ENCODE results near the gene MRPL55. TPM values are rescaled to one million over a fixed set of nuclear protein-coding genes. Genes with fewer than 3 reads are reported as not detected.

Gene MRPL55
- total RNA-seq, 4 donors from 2014 or later = 23.5 to 125 (median 87.5) TPM

DNA sequence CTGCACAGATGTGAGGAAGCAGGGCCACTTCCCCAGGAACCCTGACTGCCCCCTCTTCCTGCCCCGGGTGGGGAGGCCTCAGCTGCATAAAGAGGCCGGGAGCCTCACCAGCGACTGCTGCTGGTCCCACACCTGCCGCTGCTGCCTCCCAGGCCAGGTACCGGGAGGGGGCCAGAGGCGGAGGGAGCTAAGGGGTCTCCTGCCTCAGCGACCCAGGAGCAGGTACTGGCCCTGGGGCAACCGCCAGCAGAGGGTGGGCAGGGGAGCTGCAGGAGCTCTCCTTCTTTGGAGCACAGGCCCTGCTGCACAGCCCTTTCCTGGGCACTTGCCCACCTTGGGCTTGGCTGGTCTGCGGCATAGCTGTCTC, 47.4 kb upstream of the MRPL55 start:
- Histone ChIP-seq H3K27me3 (no peaks in the 10 kb centered on the region), H3K36me3 (no peaks in the 10 kb centered on the region), H3K4me1 (peaks cover 0 to 6% of the 10 kb centered on the region in 2 donors), H3K4me3 (replicated peaks in 1 of 3) (no peak overlapping the region), H3K27ac (no peak overlapping the region), H3K9me3 (no peaks in the 10 kb centered on the region)
- DNase-seq = no peak
- intact Hi-C loops (cut with DNase I) = no loop called here
- WGBS, 2 donors = 60 to 100% methylated on average over 1 to 2 of the region's 9 CpGs
- TF ChIP-seq POLR2A (IDR thresholded peaks at IDR 0.05) = no peak
- TF ChIP-seq, protein P1, sequence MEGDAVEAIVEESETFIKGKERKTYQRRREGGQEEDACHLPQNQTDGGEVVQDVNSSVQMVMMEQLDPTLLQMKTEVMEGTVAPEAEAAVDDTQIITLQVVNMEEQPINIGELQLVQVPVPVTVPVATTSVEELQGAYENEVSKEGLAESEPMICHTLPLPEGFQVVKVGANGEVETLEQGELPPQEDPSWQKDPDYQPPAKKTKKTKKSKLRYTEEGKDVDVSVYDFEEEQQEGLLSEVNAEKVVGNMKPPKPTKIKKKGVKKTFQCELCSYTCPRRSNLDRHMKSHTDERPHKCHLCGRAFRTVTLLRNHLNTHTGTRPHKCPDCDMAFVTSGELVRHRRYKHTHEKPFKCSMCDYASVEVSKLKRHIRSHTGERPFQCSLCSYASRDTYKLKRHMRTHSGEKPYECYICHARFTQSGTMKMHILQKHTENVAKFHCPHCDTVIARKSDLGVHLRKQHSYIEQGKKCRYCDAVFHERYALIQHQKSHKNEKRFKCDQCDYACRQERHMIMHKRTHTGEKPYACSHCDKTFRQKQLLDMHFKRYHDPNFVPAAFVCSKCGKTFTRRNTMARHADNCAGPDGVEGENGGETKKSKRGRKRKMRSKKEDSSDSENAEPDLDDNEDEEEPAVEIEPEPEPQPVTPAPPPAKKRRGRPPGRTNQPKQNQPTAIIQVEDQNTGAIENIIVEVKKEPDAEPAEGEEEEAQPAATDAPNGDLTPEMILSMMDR (IDR thresholded peaks at IDR 0.05) = no peak

DNA sequence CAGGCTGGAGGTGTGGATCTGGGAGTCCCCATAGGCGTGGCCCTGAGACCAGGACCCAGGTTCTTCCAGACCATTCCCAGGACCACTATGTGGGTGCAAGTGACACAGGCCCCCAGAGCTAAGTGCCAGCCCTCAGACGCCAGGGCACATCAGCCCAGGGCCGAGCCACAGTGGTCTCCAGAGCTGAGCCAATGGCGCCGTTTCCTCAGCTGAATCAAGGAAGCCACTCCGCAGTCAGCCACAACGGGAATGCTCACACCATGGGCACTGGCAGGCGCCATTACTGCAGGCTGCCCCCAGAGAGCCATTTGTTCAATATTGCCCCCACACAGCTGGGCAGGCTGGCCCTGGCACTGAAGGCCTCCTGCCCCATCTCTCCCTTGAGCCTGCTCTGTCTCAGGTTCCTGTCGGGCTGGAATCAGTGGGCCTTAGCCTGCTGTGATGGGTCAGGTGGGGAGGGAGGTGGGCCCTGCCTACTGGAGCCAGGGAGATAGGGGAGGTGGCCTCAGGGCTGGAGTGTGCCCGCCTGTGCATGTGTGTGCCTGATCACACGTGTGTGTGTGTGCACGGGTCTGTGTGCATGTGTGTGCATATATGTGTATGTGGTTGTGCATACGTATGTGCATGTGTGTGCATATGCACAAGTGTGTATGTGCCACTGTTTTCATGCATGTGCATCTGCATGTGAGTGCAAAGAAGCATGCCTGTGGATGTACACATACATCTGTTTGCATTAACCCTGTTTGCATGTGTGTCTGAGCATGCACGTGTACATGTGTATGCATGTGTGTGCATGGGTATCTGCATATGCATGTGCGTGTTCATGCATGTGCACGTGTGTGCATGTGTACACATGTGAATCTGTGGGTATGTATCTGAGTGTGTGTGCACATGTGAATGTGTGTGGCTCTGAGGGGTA, 46.8 kb upstream of the MRPL55 start:
- DNase-seq = no peak
- Histone ChIP-seq H3K4me1 (peaks cover 0 to 13% of the 10 kb centered on the region in 2 donors), H3K9me3 (no peaks in the 10 kb centered on the region), H3K4me3 (replicated peaks in 1 of 3) (no peak overlapping the region), H3K27ac (no peak overlapping the region), H3K36me3 (no peaks in the 10 kb centered on the region), H3K27me3 (no peaks in the 10 kb centered on the region)
- 79 to 83% methylated on average over 7 to 16 of the region's 16 CpGs for WGBS, 2 donors
- intact Hi-C loops (cut with DNase I) = no loop called here
- TF ChIP-seq, protein P1 (IDR thresholded peaks at IDR 0.05) = no peak
- TF ChIP-seq POLR2A (IDR thresholded peaks at IDR 0.05) = no peak

GRCh38 chr1:228154670-228155571, 45.8 kb upstream of the MRPL55 start:
- no peak for DNase-seq
- WGBS, 2 donors = 84 to 90% methylated on average over 13 to 19 of the region's 20 CpGs
- no peaks in the 10 kb centered on the region for H3K27me3 ChIP-seq
- H3K4me1 ChIP-seq = peaks cover 0 to 22% of the 10 kb centered on the region in 2 donors
- TF ChIP-seq POLR2A (IDR thresholded peaks at IDR 0.05) = no peak
- TF ChIP-seq, protein P1 (IDR thresholded peaks at IDR 0.05) = no peak
- H3K4me3 ChIP-seq (replicated peaks in 1 of 3) = no peak overlapping the region
- intact Hi-C loops (cut with DNase I) = no loop called here
- H3K9me3 ChIP-seq = no peaks in the 10 kb centered on the region
- H3K36me3 ChIP-seq = no peaks in the 10 kb centered on the region
- no peak overlapping the region for H3K27ac ChIP-seq

GRCh38 chr1:228154021-228154669, 45.0 kb upstream of the MRPL55 start:
- intact Hi-C loops (cut with DNase I) = no loop called here
- Histone ChIP-seq H3K4me1 (peaks cover 0 to 29% of the 10 kb centered on the region in 2 donors), H3K27me3 (no peaks in the 10 kb centered on the region), H3K9me3 (no peaks in the 10 kb centered on the region), H3K4me3 (replicated peaks in 1 of 3) (no peak overlapping the region), H3K27ac (no peak overlapping the region), H3K36me3 (no peaks in the 10 kb centered on the region)
- TF ChIP-seq, protein P1 (IDR thresholded peaks at IDR 0.05) = no peak
- TF ChIP-seq POLR2A (IDR thresholded peaks at IDR 0.05) = no peak
- WGBS, 2 donors = 89 to 91% methylated on average over 11 of the region's 11 CpGs
- DNase-seq = no peak

Data from thyroid gland (tissue), 4 donors.